ENCODE measurements around the gene FIBP.

Gene FIBP

DNA sequence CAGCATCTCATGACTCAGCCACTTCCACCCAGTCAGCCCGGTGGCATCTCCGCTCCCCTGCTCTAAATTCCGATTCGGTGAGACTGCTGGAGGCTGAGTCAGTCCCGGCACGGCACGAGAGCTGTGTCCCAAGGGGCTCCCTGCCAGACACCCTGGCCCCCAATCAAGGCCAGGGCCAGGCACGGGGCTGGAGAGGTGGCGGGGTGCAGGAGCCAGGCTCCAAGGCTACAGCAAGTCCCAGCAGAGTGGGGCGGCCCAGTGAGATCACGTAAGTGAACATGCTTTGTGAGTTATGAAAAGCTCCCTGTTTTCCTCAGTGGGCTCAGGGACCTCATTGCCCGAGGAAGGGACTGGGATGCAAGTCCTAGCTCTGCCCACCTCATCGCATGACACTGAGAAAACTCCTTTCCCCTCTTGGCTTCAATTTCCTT, 27.6 kb upstream of the FIBP start:
- FAIRE-seq (no peak), DNase-seq (ENCODE audit: extremely low spot score, insufficient read length, low read depth) (no peak)

DNA sequence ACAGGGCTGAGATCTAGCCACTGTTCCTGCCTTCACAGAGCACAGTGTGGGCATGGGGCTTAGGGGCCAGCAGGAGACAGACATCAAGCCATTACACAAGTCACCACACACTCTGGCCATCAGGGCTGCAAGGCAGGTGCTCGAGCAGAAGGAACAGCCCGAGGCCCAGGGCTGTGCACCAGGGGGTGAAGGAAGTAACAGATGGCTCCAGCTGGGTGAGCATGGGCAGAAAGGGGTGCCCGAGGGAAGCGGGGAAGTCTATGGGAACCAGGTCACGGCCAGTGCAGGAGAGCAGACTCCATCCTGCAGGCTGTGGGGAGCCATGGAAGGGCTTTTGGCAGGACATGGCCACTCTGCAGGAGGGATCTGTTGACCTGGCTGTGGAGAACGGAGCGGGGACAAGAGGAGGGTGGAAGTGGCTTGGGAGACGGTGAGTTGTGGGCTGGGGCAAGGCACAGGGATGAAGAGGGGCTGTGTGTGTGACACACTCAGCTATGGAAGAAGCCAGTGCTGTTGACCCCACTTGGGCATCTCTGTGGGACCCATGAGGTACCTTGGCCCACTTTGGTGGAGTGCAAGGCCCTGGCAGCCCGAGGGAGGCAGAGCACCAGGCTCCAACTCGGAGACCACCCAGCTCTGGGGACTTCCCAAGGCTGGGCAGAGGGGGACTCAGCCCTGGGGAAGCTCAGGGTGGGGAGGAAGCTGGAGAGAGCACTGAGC, 27.0 kb upstream of the FIBP start:
- FAIRE-seq (no peak), DNase-seq (ENCODE audit: extremely low spot score, insufficient read length, low read depth) (no peak)

DNA sequence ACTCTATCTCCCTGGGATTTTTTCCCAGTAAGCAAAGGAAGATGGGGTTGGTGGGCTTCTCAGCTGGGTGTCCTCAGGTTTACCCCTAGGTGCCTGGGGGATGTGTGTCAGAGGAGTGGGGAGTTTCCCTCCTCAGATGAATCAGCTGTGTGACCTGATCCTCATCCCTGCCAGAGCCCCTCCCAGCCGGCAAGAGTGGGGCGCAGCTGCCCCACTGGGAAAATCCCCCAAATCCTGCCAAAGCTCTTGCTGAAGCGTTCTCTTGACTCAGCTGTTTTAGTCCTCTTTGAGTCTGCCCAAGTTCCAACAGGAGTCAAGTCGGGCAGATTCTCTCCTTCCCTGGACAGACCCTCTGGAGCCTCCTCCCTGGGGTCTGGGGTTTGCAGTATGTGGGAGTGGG, 24.6 kb upstream of the FIBP start:
- FAIRE-seq (no peak), DNase-seq (ENCODE audit: extremely low spot score, insufficient read length, low read depth) (no peak)

DNA sequence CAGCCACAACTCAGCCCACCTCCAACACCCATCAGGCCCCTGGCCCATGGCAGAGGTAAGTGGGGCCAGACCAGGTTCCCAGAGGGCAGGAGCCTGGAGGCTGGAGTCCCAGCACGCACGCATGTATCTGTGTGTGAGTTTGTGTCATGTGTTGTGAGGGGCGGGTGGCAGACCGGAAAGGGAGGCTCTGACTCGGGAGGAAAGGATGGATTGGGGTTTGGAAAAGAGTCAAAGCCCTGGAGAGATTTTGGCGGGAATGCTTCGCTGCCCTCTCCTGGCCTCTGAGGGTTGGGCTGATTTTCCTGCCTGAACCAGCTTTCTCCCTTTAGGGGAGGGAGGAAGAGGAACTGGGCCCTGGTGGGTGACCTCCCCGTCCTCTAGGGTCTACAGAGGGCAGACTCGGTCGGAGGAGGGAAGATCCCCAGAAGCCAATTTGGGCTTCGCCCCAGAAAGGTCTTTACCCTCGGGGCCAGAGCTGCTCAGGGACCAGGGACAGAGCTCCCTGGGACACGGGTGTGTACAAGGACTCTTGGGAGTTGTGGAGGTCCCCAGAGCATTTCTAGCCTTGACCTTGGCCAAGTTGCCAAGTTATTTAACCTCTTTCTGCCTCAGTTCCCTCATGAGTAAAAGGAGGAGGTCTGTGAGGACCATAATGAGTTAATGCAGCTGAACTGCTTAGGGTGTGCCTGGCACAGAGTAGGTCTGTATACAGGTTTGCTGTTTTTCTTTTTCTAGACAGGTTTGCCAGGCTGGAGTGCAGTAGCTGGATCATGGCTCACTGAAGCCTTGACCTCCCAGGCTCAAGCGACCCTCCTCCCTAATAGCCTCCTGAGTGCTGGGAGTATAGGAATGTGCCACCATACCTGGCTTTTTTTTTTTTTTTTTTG, 23.7 kb upstream of the FIBP start:
- no peak for FAIRE-seq

DNA sequence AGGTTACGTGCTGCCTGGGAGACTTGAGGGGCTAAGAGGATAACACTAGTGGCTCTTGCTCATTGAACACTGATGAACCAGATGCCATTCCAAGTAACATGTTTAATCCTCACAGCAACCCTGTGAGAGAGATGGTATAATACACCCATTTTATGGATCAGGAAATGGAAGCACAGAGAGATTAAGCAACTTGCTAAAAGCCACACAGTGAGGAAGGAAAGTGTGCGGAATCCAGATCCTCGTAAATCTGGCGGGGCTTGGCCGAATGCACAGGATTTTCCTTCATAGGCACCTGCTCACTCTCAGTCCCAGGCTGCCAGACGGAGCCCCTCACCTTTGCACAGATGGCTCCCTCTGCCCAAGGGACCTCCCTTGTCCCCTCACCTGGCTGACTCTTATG, 19.6 kb upstream of the FIBP start:
- FAIRE-seq, result no peak
- DNase-seq (ENCODE audit: extremely low spot score, insufficient read length, low read depth), result no peak

More for the DNA sequence above, 23.7 kb upstream of the FIBP start:
- DNase-seq (ENCODE audit: extremely low spot score, insufficient read length, low read depth), result no peak

DNA sequence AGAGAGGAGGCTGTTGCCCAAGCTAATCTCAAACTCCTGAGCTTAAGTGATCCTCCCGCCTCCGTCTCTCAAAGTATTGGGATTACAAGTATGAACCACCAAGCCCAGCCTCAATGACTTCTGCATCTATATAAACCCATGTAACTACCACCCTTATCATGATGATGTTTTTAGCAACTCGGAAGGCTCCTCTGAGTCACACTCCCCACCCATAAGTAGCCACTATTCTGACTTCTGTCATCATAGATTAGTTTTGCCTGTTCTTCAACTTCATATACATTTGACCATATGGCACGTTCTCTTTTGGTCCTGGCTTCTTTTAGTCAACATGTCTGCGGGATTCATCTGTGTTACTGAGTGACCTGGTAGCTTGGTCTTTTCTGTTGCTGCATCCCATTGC, 18.3 kb upstream of the FIBP start:
- DNase-seq (ENCODE audit: extremely low spot score, insufficient read length, low read depth) (no peak), FAIRE-seq (no peak)

DNA sequence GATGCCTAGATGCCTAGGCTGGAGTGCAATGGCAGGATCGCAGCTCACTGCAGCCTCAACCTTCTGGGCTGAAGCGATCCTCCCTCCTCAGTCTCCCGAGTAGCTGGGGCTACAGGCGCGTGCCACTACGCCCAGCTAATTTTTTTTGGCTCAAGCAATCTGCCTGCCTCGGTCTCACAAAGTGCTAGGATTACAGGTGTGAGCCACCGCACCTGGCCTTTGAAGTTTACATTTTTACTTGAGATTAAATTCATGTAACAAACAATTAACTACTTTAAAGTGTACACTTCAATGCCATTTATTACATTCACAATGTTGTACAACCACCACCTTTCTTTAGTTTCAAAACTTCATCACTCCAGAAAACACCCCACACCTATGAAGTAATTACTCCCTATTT, 15.4 kb upstream of the FIBP start:
- DNase-seq (ENCODE audit: extremely low spot score, insufficient read length, low read depth) (no peak), FAIRE-seq (no peak)

DNA sequence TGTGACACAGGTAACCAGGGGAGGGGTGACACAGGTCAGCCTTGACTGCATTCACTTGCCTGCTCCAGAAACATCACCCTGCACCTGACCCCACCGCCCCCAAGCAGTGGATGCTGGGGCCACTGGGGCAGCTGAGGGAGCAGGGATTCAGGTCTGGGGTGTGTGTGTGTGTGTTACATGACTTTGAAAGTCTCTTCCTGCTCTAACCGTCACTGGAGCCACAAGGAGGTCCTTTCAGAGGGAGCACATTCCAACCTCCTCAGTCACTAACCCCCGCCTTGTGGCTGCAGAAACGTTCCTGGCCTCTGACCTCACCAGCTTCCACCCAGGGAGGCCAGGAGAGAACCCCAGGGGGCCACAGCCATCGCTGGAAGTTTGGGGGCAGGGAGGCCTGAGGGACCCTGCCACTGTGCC, 14.8 kb upstream of the FIBP start:
- no peak for FAIRE-seq
- no peak for DNase-seq (ENCODE audit: extremely low spot score, insufficient read length, low read depth)

DNA sequence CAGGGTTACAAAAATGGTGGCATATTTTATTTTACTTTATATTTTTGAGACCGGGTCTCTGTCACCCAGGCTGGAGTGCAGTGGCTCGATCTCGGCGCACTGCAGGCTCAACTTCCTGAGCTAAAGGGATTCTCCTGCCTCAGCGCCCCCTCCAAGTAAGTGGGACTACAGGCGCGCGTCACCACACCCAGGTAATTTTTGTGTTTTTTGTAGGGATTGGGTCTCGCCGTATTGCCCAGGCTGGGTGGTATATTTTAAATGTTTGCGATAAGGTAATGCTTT, 12.6 kb upstream of the FIBP start:
- FAIRE-seq, result no peak
- no peak for DNase-seq (ENCODE audit: extremely low spot score, insufficient read length, low read depth)

DNA sequence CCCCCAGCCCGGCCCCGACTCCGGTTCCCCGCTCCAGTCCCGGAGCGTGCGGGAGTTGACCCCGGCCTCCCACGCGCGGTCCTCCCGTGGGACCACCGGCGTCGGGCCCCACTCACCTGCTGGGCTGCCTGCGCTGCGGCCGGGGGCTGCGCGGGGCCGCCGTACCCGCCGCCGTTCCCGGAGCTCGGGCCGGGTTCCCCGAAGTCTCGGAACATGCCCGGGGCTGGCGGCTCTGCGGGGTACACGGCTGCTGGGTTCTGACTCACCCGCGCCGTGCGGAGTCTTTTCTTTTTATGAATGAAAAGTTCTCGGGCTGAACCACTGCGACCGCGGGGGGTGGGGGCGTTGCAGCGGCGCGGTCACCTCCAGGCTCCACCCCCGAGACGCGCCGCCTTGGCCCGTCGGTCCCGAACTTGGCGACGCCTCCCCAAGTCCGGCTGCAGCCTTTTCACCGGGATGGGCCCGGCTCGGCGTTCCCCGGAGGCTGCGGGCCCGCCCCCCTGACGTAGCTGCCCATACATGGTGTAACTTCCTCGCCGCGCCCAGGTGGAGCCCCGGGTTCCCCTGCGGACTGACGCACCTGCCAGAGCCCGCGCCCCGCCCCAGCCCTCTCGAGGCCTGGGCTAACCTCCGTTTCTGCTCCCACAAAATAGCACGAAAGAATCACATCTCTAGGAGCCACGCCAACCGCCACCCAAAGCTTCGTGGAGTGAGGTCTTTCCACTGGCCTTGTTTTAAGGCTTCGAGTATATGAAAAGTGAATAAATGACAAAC, 12.0 kb upstream of the FIBP start, which contains the start of gene FOSL1:
Gene FOSL1 (minus strand): TSS at position 264 of the 774 bp plus-strand sequence. CDS start 49 bp downstream, at position 215.
- no peak for DNase-seq (ENCODE audit: extremely low spot score, insufficient read length, low read depth)
- FAIRE-seq, result peak; percentile 53

DNA sequence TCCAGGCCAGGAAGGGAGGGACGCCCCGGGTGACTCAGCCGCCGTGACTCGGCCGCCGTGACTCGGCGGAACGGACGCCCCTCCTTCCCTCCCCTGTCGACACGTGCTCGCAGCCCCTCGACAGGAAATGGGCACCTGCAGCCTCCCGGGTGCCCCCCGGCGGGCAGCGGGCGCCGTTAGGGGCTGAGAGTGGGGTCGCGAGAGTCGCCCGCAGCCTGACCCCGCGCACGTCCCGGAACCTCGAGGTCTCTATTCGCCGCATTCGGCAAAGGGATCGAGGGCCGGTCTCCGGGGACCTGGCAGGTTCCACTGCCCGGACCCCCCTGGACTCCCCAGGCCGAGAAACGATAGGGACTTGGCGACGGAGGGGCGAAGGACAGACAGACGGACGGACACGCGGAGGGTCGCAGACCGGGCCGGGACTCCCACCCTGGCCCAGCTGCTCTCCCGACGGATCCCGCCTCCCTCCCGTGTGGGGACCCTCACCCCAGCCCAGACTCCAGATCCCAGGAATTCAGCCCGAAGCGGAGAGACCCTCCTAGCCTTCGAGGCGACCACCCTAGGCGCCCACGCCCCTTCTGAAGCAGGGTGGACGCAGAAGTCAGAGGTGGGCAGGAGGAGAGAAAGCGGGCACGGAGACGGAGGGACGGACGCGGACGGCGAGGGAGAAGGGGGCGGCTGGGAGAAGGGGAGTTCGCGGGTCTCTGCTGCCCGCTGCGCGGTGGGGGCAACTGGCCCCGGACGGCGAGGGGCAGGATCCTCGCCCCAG, 11.3 kb upstream of the FIBP start:
- no peak for FAIRE-seq
- DNase-seq (ENCODE audit: extremely low spot score, insufficient read length, low read depth), result no peak

DNA sequence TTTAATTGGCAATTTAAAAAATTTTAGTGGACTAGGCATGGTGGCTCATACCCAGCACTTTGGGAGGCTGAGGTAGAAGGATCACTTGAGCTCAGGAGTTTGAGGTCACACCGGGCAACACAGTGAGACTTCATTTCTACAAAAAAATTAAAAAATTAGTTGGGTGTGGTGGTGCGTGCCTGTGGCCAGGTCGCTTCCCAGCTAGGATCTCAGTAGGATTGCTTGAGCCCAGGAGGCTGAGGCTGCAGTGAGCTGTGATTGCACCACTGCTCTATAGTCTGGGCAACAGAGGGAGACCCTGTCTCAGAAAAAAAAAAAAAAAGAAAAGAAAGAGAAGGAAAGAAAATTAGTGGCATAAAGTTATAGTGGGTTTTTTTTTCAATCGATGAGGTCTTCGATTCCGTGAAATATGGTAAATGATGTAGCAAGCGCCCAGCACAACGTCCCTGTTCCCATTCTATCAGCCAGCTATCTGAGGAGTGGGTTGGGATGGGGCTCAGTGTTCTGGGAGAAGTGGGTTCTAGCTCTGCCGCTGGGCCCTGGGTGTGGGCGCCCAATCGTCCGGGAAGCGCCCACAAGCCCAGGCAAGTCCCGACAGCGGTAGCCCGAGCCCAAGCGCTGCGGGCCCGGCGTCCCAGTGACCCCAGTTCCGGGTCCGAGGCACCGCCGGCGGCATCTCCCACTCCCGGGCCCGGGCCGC, 10.5 kb upstream of the FIBP start:
- DNase-seq (ENCODE audit: extremely low spot score, insufficient read length, low read depth) (no peak), FAIRE-seq (no peak)

DNA sequence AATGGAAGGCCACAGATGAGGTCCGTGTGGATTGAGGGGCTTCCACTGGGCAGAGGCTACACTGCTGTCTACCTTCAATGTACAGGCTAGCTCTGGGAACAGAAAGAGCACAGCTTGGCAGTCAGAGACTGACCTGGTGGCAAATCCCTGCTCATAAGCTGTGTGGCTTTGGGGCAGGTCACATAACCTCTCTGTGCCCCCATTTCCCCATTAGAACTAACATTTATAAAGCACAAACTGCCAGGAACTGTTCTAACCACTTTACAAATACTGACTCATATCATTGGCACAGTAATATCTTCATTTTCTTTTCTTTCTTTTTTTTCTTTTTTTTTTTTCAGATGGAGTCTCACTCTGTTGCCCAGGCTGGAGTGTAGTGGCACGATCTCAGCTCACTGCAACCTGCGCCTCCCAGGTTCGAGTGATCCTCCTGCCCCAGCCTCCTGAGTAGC, 8.8 kb upstream of the FIBP start:
- no peak for DNase-seq (ENCODE audit: extremely low spot score, insufficient read length, low read depth)
- no peak for FAIRE-seq

DNA sequence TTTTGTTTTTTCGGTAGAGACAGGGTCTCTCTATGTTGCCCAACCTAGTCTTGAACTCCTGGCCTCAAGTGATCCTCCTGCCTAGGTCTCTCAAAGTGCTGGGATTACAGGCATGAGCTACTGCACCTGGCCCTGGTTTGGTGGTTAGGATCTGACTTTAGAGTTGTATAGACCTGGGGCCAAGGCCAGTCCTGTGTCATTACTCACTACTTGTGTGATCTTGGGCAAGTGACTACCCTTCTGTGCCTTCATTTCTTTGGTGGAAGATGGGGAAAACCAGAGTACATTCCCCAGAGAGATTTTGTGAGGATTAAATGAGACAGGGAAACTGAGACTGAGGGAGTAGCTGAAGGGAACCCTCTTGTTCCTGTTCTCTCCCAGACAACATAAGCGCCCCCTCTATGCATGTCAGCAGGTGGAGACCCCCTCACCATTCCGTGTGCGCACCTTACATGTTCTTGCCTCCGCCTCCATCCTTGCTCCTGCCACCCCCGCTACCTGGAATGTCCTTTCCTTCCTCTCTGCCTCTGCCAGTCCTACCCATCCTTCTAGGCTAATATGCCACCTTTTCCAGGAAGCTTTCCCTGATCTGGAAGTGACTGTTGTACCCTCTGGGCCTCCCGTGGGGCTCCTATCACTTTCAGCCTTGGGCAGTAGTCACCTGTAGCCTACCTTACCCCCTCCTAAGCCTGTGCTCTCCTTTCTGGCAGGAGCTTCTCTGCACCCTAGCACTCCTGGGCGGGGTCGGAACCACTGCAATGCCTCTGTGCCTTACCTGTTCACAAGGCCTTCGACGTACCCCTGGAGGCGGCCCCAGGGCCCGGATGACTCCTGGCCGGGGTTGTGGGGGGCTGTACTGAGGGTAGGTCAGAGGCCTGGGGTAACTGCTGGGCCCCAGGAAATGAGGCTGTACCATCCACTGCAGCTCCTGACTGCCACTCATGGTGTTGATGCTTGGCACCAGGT, 8.0 kb upstream of the FIBP start:
- DNase-seq (ENCODE audit: extremely low spot score, insufficient read length, low read depth), result no peak
- FAIRE-seq, result no peak

DNA sequence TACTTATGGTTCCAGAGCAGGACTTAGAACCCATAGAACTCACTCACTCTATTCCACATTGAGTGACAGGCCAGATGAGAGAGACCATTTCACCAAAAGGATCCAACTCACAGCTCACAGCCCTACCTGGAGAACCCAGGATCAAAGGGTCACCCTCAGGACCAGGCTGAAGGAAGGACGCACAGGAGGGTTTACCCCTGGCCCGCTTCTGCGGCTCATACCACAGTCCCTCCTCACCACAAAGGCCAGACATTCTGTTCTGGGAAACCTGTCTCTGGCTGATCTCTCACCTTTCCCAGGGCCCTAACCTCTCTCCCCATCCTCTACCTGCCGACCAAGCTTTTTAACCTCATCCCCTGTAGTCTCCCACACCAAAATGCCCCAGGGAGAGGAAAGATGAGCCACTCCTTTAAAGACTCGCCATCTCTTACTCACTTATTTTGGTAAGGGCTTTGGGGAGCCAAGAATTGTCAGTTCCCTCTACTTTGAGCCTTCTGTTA, 7.3 kb upstream of the FIBP start:
- FAIRE-seq, result no peak

DNA sequence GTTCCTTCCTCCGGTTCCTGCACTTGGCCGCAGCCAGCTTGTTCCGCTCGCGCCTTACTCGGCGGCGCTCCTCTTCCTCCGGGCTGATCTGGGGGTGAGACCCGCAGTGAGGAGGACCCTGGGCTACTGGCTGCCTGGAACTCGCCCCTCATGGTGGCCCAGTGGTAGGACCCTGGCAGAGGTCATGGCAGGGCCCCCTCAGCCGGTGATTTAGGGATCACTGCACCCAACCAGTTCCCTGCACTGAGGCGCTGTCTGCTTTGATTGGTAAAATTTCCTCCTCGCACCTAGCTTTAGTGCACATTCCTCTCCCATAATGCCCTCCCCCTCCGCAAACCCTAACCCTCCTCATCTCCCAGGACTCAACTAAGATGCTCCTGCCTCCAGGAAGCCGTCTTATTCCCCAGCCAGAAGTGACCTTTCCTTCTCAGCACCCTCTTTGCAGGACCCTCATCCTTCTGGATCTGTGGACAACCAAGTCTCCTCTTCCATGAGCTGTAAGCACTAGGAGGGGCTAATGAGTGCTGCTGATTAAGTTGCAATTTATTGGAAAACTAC, 5.8 kb upstream of the FIBP start:
- DNase-seq (ENCODE audit: extremely low spot score, insufficient read length, low read depth) (no peak), FAIRE-seq (peak; percentile 71)

More for the DNA sequence above, 7.3 kb upstream of the FIBP start:
- no peak for DNase-seq (ENCODE audit: extremely low spot score, insufficient read length, low read depth)

DNA sequence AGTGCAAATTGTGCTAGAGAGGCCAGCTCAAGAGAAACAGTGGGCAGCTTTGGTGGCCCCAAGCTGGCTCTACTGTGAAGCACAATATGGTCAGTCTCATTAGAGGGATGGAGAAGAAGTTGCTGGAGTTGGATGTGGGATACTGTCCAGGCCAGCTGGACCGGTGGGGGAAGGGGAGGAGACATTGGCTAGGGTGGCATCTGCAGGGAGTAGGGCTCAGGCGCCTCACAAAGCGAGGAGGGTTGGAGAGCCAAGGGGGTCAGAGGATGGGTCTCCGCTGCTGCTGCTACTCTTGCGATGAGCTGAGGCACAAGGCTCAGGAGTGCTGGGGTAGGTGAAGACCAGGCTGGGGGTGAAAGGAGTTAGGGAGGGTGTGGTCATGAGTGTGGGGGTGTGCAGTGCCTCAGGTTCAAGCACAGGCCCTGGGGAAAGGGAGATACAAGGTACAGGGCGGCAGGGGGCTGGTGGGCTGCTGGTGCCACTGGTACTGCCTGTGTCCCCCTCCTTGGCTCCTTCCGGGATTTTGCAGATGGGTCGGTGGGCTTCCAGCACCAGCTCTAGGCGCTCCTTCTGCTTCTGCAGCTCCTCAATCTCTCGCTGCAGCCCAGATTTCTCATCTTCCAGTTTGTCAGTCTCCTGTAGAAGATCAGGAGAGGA, 4.5 kb upstream of the FIBP start:
- DNase-seq (ENCODE audit: extremely low spot score, insufficient read length, low read depth), result no peak
- FAIRE-seq, result no peak
